Measurements from ENCODE around the gene KSR1. TPM values are rescaled to one million over a fixed set of nuclear protein-coding genes. Genes with fewer than 3 reads are reported as not detected.

Gene KSR1
- total and polyA plus RNA-seq, 2 experiments from 2014 or later = 7.8 to 53.2 TPM

- Histone ChIP-seq H3K4me3 (no peak overlapping the region), H2AFZ (no peak overlapping the region), H4K20me1 (replicated peaks; ENCODE audit: insufficient read depth) (peaks cover 7% of the 10 kb centered on the region; the same call in 1 of the 2 replicates), H3K4me2 (no peak overlapping the region), H3K4me1 (ENCODE audit: insufficient read depth) (peaks cover 40% of the 10 kb centered on the region), H3F3A (replicated peaks; ENCODE audit: low read depth) (no peaks in the 10 kb centered on the region), H3K9me2 (ENCODE audit: insufficient read depth) (no peaks in the 10 kb centered on the region), H3K79me2 (replicated peaks; ENCODE audit: insufficient read depth) (peaks cover 91% of the 10 kb centered on the region), H3K27ac (ENCODE audit: low read depth) (no peak overlapping the region), H3K27me3 (ENCODE audit: insufficient read depth) (no peaks in the 10 kb centered on the region), H3K36me3 (ENCODE audit: insufficient read depth) (no peaks in the 10 kb centered on the region)
- H3K27me3 Mint-ChIP-seq (ENCODE audit: insufficient read depth, low read depth, poor library complexity) = peaks cover 6% of the 10 kb centered on the region
- H3K9me3 Mint-ChIP-seq = no peaks in the 10 kb centered on the region
- H3K27ac Mint-ChIP-seq = no peak overlapping the region
- peaks cover 15% of the 10 kb centered on the region for H3K36me3 Mint-ChIP-seq (ENCODE audit: low read depth)
- no peak for DNase-seq (ENCODE audit: low spot score)
- ATAC-seq = no peak
- peaks cover 44% of the 10 kb centered on the region for H3K4me1 Mint-ChIP-seq
- no peak overlapping the region for H3K4me3 Mint-ChIP-seq
- TF ChIP-seq EZH2 (IDR thresholded peaks at IDR 0.05; ENCODE audit: low read depth, unreplicated experiment) = no peak
- no peak for TF ChIP-seq JUNB (IDR thresholded peaks at IDR 0.05; ENCODE audit: unreplicated experiment)
- TF ChIP-seq CTCF (conservative IDR thresholded peaks at IDR 0.05; ENCODE audit: low read depth in 2 of 2) = no peak
- TF ChIP-seq ETS1 (IDR thresholded peaks at IDR 0.05) = no peak
- TF ChIP-seq ZNF114 (CRISPR knock-in tag; IDR thresholded peaks at IDR 0.05) = no peak
- TF ChIP-seq ZNF331 (CRISPR knock-in tag; IDR thresholded peaks at IDR 0.05; ENCODE audit: low read depth) = no peak
- TF ChIP-seq NANOG (IDR thresholded peaks at IDR 0.05; ENCODE audit: borderline replicate concordance) = no peak
- no peak for TF ChIP-seq POLR2AphosphoS5 (IDR thresholded peaks at IDR 0.05; ENCODE audit: low read depth)
- no peak for TF ChIP-seq REST (IDR thresholded peaks at IDR 0.05; ENCODE audit: unreplicated experiment)
- TF ChIP-seq CREB1 (CRISPR knock-in tag; IDR thresholded peaks at IDR 0.05; ENCODE audit: low read depth) = no peak
- TF ChIP-seq EZH2phosphoT487 (IDR thresholded peaks at IDR 0.05; ENCODE audit: unreplicated experiment) = no peak
- TF ChIP-seq ZNF462 (CRISPR knock-in tag; IDR thresholded peaks at IDR 0.05) = no peak
These were observed 28.9 kb downstream of the KSR1 start for GRCh38 chr17:27485125-27485524.
